Prostate gland (tissue), 2 donors: ENCODE results near the gene GRIK5. TPM values are rescaled to one million over a fixed set of nuclear protein-coding genes. Genes with fewer than 3 reads are reported as not detected.

Experiments
- DNase-seq: peaks from one replicate; pipeline ENCODE4 v3.0.0-alpha.2; 2019; ENCODE audit warnings: low spot score
- H3K27ac ChIP-seq, 2 donors: fragments of 200-600 bp; sonication (generic); 2 replicates each; pipeline ENCODE4 v1.5.1; 2017 to 2019
- H3K27me3 ChIP-seq: fragments of 200-600 bp; sonication (generic); replicated peaks from 2 replicates; pipeline ENCODE4 v1.5.1; 2019; ENCODE audit not compliant: insufficient read depth
- H3K36me3 ChIP-seq, 2 donors: fragments of 200-600 bp; sonication (generic); 1 replicate in 1 of 2; 2 replicates in 1 of 2; pipeline versions ENCODE4 v1.5.1 to v1.8.1; 2017 to 2019
- H3K4me1 ChIP-seq: fragments of 200-600 bp; sonication (generic); replicated peaks from 2 replicates; pipeline ENCODE4 v1.5.1; 2019
- H3K4me3 ChIP-seq, 2 donors: fragments of 200-600 bp; sonication (generic); 2 replicates each; pipeline ENCODE4 v1.5.1; 2017 to 2019
- H3K9me3 ChIP-seq: fragments of 200-600 bp; sonication (generic); 2 replicates; pipeline ENCODE4 v1.5.1; 2017
- CTCF ChIP-seq, 4 experiments: fragments of 200-600 bp in 2 of 4; fragments of 450-650 bp in 2 of 4; sonication (generic) in 2 of 4; IDR thresholded peaks; 1 replicate in 3 of 4; 2 replicates in 1 of 4; pipeline ENCODE4 v1.5.1; 2016 to 2019; ENCODE audit warnings: antibody characterized with exemption in 4 of 4, mild to moderate bottlenecking in 2 of 4, moderate library complexity in 2 of 4
- POLR2A ChIP-seq: fragments of 450-650 bp; IDR thresholded peaks from one replicate; pipeline ENCODE4 v1.6.1; 2016; ENCODE audit warnings: antibody characterized with exemption, mild to moderate bottlenecking
- POLR2AphosphoS5 ChIP-seq: sonication (generic); formaldehyde crosslinking; IDR thresholded peaks from one replicate; pipeline ENCODE4 v1.6.1; 2017; ENCODE audit warnings: antibody characterized with exemption
- WGBS: methylation state at CpG from one replicate; pipeline ENCODE4 v1.1.5; 2018; 5-methylcytosine and 5-hydroxymethylcytosine counted together
- intact Hi-C: fragments of 100-400 bp; cut with DNase I; formaldehyde crosslinking; loops from one replicate; pipeline ENCODE4 v1.14.2; 2022
- total RNA-seq, 2 donors: library from RNA; depleted of rRNA; stranded (reverse); fragments of >200 nt; gene quantifications; one replicate each; pipeline ENCODE4 v1.1.0, GENCODE V29; 2016

Gene GRIK5
- total RNA-seq, 2 donors from 2014 or later, result 1.3 to 25.2 TPM

- intact Hi-C loops, result no loop called here
- no peak overlapping the region for H3K4me3 ChIP-seq
- H3K9me3 ChIP-seq, result no peaks in the 10 kb centered on the region
- TF ChIP-seq POLR2A (no peak), POLR2AphosphoS5 (no peak), CTCF (IDR thresholded peaks at IDR 0.05) (no peak)
- WGBS, result 4% methylated on average over 35 of the region's 35 CpGs
- DNase-seq, result peak; percentile 24
- no peaks in the 10 kb centered on the region for H3K4me1 ChIP-seq
- H3K27me3 ChIP-seq, result peaks cover 17% of the 10 kb centered on the region
- H3K36me3 ChIP-seq, result no peaks in the 10 kb centered on the region
- no peak overlapping the region for H3K27ac ChIP-seq
These were observed 72.7 kb downstream of the GRIK5 start for GRCh38 chr19:41997121-41997850.

DNA sequence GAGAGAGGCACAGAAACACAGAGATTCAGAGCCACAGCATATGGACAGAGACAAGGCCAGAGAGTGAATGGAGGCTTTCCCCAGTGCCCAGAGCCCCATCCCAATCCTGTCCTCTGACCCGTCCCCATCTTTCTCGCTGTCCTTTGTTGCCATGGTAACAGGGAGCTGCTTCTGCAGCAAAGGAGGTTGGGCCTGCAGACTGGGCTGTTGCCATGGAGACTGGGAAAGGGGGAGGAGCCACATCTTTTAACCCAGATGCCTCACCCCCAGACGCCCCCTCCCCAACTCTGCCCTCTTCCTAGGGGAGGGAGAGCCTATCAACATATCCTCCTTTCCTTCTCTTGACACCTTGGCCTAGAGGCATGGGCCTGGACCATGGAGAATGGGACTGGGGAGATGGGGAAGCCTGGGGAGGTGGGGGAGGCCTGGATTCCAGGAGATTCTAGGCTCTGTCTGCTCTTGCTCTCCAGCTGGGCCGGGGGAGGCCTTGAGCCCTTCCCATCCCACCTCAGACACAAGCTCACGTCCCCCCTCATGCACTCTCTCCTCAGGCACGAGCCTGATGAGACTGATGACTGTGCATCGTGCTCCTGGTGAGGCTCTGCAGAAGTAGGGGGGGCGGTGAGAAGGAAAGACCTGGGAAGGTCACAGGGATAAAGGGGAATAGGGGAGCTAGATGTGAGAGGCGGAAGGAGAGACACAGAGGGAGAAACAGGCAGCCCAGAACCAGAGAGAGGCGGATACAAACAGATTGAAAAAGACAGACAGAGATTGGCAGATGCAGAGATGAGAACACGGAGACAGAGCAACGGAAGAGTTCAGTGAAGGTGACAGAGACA is 73.8 kb downstream of the GRIK5 start:
- TF ChIP-seq POLR2AphosphoS5, result no peak
- TF ChIP-seq POLR2A, result no peak
- TF ChIP-seq CTCF (IDR thresholded peaks at IDR 0.05), result no peak
- WGBS, result 41% methylated on average over 12 of the region's 12 CpGs
- Histone ChIP-seq H3K4me3 (no peak overlapping the region), H3K36me3 (no peaks in the 10 kb centered on the region), H3K4me1 (no peaks in the 10 kb centered on the region), H3K27me3 (peaks cover 24% of the 10 kb centered on the region), H3K27ac (no peak overlapping the region), H3K9me3 (no peaks in the 10 kb centered on the region)
- intact Hi-C loops, result no loop called here
- no peak for DNase-seq

DNA sequence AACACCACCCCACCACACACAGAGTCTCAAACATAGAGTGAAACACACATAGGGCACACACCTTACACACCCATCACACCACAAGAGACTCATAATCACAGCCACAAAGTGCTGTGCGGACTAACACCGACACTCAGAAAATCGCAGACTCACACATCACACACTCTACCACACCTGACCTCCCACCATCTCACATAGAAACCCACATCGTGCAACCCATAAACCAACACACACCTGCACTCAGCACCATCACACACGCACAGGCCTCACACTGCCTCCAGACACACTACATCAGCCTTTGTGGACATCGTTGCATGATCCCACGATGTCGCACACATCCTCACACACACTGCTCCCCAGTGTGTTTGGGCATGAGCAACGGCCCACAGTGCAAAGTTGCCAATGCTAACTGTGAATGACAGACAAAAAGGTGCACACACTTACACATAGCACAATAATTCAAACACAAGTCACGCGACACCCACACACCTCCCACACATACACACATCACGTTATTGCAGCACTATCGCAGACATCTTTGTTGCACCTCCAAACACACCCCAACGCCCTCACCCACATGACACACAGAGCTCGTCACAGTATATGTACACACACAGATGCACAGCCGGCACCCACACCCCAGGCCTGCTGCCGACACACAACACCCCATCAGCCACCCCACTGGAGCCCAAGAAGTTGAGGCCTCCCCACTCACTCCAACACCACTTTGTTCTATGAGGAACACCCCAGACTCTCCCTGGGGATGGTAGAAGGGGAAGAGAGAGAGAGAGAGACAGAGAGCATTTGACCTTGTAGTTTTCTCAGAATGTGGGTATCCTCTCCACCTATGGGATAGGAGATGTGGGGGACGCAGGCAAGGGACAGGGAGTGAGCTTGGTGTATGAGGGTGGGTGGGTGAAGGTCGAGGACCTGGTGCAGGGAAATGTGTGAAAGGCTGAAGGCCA is 74.7 kb downstream of the GRIK5 start:
- no peak overlapping the region for H3K4me3 ChIP-seq
- intact Hi-C loops, result no loop called here
- no peaks in the 10 kb centered on the region for H3K4me1 ChIP-seq
- H3K9me3 ChIP-seq, result no peaks in the 10 kb centered on the region
- no peak for TF ChIP-seq POLR2A
- TF ChIP-seq POLR2AphosphoS5, result no peak
- no peak for TF ChIP-seq CTCF (IDR thresholded peaks at IDR 0.05)
- peaks cover 22% of the 10 kb centered on the region for H3K27me3 ChIP-seq
- no peak for DNase-seq
- H3K27ac ChIP-seq, result no peak overlapping the region
- H3K36me3 ChIP-seq, result no peaks in the 10 kb centered on the region
- 83% methylated on average over 19 of the region's 19 CpGs for WGBS

DNA sequence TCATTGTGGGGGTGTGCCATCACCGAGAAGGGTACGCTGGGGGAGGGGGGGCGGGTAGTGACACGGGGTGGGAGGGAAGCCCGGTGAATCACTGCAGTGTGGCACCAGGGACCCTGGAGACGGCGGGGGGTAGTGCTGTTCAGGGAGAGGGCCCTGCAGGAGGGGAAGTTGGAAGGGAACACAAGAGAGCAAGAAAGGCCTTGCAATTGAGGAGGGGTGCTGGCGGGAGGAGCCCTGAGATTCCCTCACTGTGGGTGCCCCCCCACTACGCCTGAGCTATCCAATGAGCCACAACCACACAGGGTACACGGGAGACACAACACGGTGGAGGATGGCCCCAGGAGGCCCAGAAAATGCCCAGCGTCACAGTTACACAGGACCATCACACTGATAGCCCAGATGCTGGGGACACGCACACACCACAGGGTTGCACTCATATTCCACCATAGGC is 75.5 kb downstream of the GRIK5 start:
- H3K27ac ChIP-seq, result no peak overlapping the region
- 22% methylated on average over 13 of the region's 13 CpGs for WGBS
- H3K9me3 ChIP-seq, result no peaks in the 10 kb centered on the region
- TF ChIP-seq CTCF (IDR thresholded peaks at IDR 0.05) (no peak), POLR2A (no peak), POLR2AphosphoS5 (no peak)
- no peak for DNase-seq
- H3K4me3 ChIP-seq, result peak overlapping the region in 1 of 2 donors; percentile 30
- H3K4me1 ChIP-seq, result no peaks in the 10 kb centered on the region
- intact Hi-C loops, result no loop called here
- H3K27me3 ChIP-seq, result peaks cover 22% of the 10 kb centered on the region
- no peaks in the 10 kb centered on the region for H3K36me3 ChIP-seq
